NCI-H2196 treated with DMSO at 0.1 percent for 48 hours (cell line): ENCODE data around the gene SPSB1.

ENCODE experiments used
- DNase-seq: peaks from one replicate; lab custom pipeline; 2025; ENCODE audit not compliant: unreplicated experiment; lab: John Stamatoyannopoulos, UW

Gene SPSB1

DNA sequence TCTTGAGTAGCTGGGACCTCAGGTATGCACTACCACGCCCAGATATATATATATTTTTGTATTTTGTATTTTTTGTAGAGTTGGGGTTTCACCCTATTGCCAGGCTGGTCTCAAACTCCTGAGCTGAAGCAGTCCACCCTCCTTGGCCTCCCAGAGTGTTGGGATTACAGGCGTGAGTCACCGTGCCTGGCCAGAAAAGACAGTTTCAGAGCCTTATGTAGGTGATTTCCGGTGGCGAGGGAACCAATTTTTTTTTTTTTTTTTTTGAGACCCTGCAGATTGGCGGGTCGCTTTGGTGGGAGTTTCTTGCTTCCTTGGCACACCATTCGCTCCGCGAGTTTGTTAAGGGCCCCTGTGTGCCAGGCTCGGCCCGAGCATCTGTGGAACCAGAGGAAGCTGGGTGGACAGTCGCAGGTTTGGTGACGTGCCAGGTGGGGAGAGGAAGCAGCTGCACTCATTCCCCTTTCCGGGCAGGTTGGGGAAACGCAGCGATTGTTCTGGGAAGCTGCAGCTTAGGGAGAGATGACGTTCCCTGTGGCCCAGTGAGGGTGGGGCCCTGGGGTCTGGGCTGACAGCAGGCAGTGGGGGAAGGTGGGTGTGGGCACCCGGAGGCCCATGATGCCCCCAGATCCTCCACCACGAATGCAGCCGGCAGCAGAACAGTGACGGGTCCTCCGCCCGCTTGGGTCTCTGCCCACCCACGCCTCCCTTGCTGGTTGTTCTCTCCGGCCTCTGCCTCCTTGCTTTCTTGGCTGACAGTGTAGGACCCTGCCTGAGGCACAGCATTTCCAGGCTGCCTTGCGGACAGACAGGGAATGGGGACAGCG lies 25.1 kb downstream of the SPSB1 start:
- no peak for DNase-seq

DNA sequence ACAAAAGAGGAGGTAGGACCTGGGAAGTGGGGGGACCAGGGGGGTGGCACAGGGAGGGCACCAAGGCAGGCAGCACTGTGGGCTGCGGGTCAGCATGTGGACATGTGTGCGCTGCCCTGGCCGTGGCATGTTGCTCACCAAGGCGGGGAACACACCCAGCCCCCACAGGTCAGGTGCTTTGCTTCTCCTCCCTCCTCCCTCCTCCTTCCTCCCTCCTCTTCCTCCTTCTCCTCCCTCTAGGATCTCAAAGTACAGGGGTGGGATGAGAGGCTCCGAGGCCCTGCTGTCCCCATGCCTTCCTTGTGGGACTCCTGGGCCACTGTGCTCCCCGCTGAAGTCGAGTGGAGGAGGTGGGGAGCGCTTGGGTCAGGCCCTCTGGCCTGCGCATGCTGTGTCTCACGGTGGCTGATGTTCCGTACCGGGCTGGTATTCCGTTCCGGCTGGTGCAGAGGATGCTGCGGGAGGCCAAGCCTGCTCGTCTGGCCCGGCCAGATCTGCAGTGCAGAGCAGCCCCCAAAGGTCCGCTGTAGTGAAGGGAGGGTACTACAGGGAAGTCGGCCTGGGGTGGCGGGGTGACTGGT lies 26.6 kb downstream of the SPSB1 start:
- no peak for DNase-seq

DNA sequence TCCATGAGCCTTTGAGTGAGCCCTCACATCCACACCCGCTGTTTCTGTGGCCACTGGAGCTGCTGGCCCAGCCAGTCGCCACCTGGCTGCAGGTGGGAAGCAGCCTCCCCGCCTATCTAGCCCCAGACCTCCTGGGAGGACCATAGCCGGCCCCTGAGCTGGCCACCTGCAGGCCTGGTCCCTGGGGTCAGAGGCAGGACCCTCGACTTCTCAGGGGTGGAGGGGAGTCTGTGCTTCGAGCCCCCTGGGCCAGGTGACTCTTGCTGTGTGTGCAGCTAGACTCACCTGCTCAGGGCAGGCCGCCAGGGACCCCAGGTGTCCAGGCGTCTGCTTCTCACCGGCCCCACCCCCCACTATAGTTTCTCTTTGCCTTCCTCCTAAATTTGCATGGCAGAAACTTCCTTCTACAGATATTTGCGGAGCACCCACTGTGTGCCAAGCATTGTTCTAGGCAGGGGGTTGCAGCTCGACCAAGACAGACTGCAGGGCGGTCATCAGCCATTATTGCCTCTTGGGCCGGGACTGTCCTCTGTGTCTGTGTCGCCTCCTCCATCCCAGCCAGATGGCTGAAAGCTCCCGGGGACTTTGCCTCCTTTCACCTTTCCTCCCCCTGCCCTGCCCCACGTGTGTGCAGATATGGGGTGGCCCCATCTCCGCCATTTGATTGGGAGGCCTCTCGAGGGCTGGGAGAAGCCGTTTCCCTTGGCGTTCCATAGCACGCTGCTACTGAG lies 27.3 kb downstream of the SPSB1 start:
- no peak for DNase-seq

DNA sequence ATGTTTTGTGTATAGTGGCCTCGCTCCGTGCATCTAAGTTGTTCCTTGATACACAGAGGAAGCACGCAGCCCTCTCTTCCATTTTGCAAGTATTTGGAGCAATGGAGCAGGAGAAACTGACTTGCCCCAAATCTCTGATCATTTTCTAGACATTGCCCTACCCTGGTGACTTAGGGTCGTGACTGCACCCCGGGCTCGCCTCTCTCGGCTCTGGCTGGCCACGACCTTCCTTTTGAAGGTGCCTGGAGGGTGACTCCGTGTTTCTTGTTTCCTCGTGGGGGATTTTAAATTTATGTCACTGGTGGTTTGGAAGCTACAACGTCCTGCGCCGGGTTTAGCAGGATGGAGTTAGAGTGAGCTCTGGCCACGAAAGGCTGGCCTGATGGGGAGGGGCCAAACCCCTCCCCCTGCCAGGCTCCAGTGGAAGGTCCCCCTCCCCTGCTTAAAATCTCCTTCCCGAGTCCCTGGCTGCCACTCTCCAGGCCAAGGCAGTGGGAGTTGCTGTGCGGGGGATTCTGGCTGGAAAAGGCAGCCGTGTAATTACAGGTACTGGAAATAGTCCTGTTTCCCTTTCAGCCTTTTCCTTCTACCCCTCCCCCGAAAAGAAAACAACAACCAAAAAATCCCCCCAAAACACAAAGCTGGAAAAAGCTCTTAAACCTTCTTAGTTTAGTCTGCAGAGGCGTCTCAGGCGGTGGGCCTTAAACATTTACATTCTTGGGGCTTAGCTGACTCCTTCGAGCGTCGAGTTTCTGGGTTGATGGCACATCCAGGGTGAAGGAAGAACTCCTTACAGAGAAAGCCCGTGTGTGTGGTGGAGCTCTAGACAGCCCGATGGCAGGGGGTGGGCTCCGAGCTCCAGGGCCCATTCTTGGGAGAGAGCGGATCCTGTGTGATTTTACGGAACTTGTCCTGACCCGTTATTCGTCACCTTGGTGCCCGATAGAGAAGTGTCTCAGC lies 28.1 kb downstream of the SPSB1 start:
- DNase-seq = no peak

DNA sequence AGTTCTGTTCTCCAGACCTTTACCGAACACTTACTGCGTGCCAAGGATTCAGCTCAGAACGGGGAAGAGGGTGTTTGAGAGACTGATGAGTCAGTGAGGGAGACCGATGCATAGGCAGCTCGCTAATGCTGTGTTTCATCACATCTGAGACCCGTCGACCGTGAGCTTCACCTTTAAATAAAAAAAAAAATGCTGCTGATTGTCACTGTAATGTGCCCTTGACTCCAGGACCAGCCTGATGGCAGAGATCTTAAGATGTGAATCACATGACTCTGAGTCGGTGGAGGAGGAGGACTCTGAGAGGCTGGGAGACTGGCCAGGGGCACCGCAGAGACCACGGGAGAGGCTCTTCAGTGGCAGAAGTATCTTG lies 28.8 kb downstream of the SPSB1 start:
- DNase-seq = no peak

DNA sequence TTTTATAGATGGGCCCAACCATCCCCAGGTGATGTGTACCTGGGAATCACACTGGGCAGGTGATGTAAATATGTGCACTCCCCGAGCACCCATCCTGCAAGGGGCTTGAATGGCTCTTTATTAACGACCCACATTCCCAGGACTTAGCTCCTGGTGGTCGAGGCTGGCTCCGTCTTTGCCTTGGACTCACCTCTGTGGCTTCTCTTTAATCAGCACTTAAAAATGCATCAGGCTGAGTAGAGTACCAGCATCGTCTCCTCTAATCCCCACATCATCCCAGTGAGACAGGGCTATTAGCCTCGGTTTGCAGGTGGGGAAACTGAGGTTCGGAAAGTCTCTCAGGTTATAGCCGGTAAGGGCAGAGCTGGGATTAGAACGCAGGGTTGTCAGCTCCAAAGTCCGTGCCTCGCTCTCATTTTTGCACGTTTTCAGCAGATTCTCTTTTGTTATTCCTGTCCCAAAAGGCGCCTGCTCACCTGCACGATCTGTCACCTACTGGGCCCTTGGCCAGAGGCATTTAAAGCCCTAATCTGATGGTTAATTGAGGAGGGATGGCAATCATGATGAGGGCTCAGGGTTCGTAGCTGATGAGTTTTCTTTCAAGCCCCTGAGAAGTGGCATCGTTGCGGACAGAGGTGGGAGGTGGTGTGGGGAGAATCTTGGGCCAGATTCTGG lies 29.4 kb downstream of the SPSB1 start:
- no peak for DNase-seq

DNA sequence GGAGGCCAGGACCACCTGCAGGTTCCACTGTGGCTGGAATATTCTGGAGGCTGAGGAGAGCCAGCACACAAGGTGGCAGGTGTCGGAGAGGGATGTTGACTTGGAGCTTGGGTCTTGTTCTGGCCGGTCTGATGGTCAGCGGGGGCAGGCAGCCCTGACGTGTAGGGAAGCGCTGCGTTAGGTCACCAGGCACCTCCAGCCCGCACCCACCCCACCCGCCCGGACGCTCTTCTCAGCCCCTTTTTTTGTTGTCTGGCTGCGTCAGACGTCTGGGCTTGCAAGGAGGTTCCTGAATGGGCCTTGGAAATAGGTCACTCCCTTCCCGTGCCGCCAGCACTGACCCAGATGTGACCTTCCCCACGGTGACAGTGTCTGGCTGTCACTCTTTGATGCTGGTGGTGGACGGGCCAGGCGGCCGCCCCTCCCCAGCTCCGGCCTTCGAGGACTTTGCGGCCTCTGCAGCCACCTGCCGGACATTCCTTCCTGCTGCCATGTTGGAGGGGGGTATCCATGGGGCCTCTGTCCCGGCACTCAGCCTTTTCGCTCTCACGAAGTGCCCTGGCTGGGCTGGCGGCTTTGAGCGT lies 30.1 kb downstream of the SPSB1 start:
- DNase-seq = no peak

DNA sequence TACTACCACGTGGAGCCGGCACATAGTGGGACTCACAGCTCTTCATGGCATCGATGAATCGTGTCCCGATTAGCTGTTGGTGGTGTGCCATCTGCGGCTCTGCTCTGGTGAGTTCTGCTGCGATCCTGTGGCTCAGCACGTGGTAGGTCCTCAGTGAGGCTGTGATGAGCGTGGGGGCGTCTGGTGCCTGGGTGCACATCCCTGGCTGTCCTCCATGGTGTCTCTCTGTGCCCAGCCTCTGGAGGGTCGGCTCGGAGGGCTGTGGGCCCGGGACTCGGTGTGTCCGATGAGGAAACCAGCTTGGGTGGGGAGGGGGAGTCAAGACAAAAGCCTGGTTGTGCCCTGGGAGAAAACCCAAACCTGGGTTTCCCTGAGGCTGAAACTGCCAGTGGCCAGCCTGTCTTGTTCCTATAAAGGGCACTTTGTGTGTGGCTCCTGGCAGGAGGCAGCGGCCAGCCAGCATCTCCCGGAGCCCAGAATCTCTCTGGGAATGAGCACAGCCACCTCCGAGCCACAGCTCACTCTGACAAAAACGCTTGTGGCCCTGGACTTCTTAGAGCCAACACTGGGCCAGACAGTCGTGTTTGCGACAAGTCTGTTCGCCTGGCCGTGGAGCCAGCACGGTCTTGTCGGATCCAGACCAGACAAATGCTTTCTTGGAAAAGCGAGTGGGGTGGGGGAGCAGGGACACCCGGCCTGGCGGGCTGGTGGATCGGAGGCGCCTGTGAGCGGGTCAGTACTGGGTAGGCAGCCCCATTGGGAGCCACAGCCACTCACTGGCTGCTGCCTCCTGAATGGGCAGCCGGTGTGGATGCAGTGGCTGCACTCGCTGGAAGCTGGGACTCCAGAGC lies 31.8 kb downstream of the SPSB1 start:
- no peak for DNase-seq

DNA sequence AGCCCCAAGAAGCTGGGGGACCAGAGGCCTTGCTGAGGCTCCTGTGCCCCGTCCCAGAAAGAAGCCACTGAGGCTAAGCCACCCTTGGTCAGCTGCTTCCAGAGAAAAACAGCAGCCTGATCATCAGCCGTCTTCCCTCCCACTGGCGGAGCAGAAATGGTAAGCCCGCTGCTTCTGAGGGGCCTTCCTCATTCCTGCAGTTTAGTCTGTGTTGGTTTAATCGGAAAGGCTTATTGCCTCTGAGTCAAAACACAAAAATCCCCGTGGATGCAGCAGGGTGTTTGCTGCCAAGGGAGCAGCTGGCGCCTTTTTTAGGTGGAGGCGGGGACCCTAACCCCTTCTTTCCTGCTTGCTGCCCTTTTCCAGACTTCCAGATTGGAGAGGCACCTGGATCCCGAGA lies 33.9 kb downstream of the SPSB1 start:
- no peak for DNase-seq

DNA sequence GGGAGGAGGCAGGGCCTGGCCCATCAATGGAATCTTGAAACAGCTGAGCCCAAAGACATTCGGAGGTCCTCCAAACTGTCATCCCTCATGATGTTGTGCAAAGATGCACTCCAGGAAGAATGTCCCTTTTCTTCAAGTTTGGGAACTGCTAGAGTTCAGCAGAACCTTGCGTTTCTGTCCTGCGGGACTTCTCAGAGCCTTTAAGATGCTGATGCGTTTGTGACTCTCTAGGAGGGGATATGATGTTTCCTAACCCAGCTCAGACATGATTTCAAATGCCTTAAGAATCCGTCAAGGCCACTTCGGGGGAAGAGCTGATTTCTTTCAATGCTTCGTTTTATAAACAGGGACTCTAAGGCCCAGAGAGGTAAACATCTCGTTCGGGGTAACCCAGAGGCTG lies 35.5 kb downstream of the SPSB1 start:
- DNase-seq = no peak

DNA sequence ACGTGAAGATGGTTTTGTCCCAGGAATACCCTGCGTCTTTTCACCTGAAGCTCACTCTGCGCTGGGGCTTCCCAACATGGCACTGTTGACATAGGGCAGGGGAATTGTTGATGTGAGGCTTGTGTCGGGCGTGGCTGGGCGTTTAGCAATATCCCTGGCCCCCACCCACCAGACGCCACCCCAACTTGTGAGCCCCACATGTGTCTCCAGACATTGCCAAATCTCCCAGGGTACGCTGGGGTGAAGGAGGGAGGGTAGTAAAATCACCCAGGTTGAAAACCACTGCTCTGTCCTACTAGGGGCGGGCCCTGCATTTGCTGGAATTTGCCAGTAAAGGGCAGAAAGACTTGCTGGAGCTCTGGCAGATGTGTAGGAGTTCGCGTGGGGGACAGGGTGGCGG lies 36.0 kb downstream of the SPSB1 start:
- DNase-seq = no peak

DNA sequence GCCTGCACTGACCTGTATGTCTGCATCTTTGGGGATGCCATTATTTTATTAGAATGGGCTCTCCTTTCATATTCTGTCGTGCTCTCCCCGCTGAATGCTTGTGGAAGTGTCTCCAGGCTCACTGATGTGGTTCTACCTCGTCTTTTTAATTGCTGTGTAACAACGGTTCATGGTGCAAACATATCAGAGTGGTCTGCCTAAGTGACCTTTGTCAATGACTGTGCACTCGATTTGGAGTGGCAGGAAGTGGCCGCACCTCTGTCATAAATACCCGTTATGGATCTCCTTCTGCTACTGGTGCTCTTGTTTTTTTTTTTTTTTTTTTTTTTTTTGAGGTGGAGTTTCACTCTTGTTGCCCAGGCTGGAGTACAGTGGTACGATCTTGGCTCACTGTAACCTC lies 38.3 kb downstream of the SPSB1 start:
- DNase-seq = no peak

DNA sequence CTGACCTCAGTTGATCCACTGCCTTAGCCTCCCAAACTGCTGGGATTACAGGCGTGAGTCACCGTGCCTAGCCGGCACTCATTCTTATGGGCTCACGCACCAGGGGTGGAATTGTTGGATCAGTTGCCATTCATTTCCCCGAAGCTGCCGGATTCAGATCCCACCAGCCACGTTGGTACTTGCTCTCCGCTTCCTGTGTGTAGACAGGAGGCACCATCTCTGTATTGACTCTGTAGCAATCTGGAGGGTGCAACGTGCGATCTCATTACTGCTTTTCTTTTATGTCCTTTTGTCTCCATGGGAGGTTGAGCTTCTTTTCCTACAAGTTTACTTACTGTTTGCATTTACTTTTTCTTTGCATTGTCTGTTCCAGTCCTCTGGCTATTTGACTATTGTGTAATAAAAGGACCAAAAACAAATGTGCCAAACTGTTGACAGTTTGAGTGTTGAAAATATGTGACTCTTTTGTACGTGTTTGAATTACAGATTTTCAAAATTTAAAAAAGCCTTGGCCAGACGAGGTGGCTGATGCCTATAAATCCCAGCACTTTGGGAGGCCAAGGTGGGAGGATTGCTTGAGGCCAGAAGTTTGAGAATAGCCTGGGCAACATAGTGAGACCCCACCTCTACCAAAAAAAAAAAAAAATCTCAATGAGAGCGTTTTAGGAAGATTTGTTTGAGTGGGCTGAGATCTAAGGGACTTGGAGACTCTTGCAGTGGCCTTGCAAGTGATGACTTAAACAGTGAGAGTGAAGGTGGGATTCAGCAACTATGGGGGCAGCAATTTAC lies 39.1 kb downstream of the SPSB1 start:
- DNase-seq = no peak

DNA sequence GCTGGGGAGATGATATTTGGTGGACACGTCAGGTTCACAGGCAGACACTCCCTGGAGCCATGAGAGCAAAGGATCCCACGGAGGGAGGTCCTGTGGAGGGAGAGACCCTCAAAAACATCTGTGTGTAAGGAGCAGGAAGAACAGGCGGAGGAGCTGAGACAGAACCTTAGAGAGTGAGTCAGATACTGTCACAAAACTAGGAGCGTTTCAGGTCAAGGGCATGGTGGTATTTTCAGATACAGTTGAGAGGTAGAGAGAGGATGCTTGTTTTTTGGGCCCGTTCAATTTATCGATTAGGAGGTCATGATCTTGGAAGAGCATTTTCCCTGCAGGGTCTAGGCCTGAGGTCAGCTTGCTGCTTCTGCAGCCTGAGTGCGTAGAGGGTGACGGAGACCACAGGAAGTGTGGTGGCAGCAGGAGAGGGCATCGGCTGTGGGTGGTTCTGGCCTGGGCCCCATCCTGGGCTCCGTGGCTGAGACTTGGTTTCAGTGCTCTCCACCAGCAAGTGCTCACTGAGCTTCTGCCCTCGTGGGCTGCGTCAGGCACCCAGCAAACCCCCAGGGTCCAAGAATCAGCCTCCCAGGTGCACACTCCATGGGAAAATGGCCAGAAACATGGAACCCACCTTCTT lies 39.9 kb downstream of the SPSB1 start:
- DNase-seq = no peak

DNA sequence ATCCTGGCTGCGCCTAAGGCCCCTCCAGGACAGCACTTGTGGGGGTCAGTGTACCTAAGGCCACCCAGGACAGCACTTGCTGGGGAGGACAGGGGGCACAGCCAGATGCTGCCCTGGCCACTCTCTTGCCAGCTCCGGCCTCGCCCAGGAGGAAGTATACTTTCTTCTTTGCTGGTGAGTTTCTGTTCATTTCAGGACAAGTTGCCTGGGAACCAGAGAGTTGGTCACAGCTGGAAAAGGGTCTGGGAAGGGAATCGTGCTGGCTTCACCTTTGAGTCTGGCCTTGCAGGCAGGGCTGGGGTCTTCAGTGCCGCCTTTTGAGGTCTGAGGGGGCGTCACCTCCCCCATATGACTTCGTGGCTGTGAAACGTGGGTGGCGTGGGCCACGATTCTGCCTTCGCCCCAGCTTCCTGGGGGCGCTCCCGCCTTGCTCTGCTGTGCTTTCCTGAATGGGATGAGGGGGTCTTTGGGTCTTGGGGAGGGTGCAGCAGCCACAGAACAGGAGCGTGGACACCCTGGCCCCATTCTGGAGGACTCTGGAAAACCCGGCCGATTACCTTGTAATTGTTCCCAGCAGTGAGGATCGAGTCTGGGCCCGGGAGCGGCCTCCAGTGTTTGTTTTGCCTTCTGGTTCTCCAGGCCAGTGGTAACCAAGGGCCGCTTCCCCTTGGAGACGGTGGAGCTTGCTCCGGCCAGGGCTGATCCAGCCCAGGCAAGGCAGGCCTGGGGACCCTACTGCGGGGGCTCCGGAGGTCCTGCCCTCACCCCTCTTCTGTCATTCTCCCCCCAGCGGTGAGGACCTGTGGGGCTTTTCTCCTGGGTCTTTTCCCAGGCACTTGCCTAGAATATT lies 45.9 kb downstream of the SPSB1 start:
- no peak for DNase-seq

DNA sequence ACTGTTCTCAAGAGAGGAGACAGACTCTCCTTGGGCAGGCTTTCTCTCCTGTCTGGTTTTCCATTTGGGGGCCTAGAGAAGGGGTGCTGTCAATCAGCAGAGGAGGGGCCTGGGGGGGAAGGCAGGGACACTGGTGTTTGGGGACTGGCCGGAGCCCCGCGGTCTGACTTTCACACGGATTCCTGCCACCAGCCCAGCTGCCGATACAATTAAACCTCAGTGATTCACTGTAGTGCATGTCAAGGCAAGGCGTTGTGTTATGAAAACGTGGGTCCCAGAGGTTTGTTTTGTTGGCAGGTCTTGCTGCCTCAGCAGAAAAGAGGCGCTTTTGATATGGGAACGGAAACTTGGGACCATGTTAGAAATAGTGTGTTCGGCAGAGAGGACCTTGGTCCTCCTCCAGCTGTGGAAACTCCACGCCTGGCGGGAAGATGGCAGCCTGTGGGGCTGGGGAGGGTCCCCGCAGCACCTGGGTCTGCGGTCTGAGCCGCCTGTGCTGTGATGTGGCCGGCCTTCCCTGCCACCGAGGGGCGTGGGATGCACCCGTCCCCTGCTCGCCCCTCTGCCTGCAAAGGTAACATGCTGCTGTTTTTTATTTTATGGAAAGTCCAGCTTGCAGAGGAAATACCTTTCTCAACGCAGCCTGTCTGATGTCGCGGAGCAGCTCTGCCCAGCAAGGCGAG lies 47.6 kb downstream of the SPSB1 start:
- DNase-seq = no peak

DNA sequence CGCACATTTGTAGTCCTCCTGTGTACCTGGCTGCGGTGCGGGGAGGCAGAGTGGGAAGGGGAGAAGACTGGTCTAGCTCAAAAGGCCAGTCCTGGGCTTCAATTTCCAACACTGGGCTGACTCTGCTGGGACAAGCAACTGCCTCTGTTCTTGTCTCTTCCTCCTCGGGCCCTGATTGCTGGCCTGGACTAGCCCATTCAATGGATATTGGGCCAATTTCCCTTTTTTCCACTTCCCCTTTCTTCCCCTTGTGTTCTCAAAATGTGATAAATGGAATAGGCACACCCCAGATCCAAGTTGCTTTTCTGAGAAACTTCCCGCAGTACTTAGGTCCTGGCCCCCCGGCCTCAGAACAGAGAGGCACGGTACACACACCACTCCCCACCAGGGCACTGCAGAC lies 48.2 kb downstream of the SPSB1 start:
- DNase-seq = no peak
